SHP77 treated with DMSO at 0.1 percent for 48 hours (cell line): ENCODE data around the gene EFR3B.
A peak's percentile ranks its signal among the peaks of the same experiment; 100 is the strongest.
"Not testable (repeated sequence)": the region's sequence is repeated elsewhere in the genome, so short reads cannot be mapped to it uniquely, and the experiment has no call there.

Experiments
- DNase-seq: peaks from one replicate; lab custom pipeline; 2025; lab: John Stamatoyannopoulos, UW

EFR3B gene

GRCh38 chr2:25150993-25151392 is 109.1 kb downstream of the EFR3B start:
- not testable (repeated sequence) for DNase-seq

- no peak for DNase-seq
Observed at GRCh38 chr2:25151718-25152117, 109.8 kb downstream of the EFR3B start.

GRCh38 chr2:25155401-25155800 is 113.5 kb downstream of the EFR3B start:
- no peak for DNase-seq

GRCh38 chr2:25158096-25158852 is 116.4 kb downstream of the EFR3B start:
- no peak for DNase-seq

GRCh38 chr2:25159949-25160348 is 118.1 kb downstream of the EFR3B start:
- DNase-seq = no peak

- DNase-seq = no peak
Observed at GRCh38 chr2:25160376-25160775, 118.5 kb downstream of the EFR3B start.

- no peak for DNase-seq
Observed at GRCh38 chr2:25161055-25161781, 119.3 kb downstream of the EFR3B start.

GRCh38 chr2:25162061-25162460 is 120.2 kb downstream of the EFR3B start:
- not testable (repeated sequence) for DNase-seq

GRCh38 chr2:25164561-25164960 is 122.7 kb downstream of the EFR3B start:
- DNase-seq = no peak

GRCh38 chr2:25165992-25166875 is 124.4 kb downstream of the EFR3B start:
- peak; percentile 50 for DNase-seq

GRCh38 chr2:25168256-25169072 is 126.6 kb downstream of the EFR3B start, which contains the start of gene POMC:
Gene POMC (minus strand): TSS chr2:25168580. CDS start chr2:25164772, 3,808 bp downstream.
- DNase-seq = no peak

GRCh38 chr2:25169073-25169470 is 127.2 kb downstream of the EFR3B start:
- DNase-seq = no peak

- DNase-seq = no peak
Observed at GRCh38 chr2:25170888-25171287, 129.0 kb downstream of the EFR3B start.

GRCh38 chr2:25173719-25174118 is 131.8 kb downstream of the EFR3B start:
- DNase-seq = no peak

GRCh38 chr2:25174192-25174861 is 132.5 kb downstream of the EFR3B start:
- DNase-seq = no peak

GRCh38 chr2:25176138-25176537 is 134.3 kb downstream of the EFR3B start:
- no peak for DNase-seq

- DNase-seq = no peak
Observed at GRCh38 chr2:25176541-25177181, 134.8 kb downstream of the EFR3B start.

- no peak for DNase-seq
Observed at GRCh38 chr2:25177211-25177611, 135.3 kb downstream of the EFR3B start.

- DNase-seq = no peak
Observed at GRCh38 chr2:25178976-25179375, 137.1 kb downstream of the EFR3B start.

- DNase-seq = peak; percentile 53
Observed at GRCh38 chr2:25184254-25184653, 142.4 kb downstream of the EFR3B start.
